OCI-LY7 (cell line): ENCODE results near the gene DDX5. TPM values are rescaled to one million over a fixed set of nuclear protein-coding genes. Genes with fewer than 3 reads are reported as not detected.

ENCODE experiments used
- BruUV-seq: library from RNA; stranded (reverse); fragments of 400-500 nt; replicated peaks from 2 replicates; lab custom pipeline; 2021; lab: Mats Ljungman, UMichigan
- CTCF ChIA-PET: fragments of 300-600 bp; sonication (Branson Sonifier 250); formaldehyde crosslinking; loops from one replicate; lab custom pipeline; 2022; ENCODE audit warnings: antibody characterized with exemption; ENCODE audit not compliant: unreplicated experiment; lab: Charles Lee
- POLR2A ChIA-PET: fragments of 300-600 bp; sonication (Branson Sonifier 250); formaldehyde crosslinking; loops from one replicate; lab custom pipeline; 2022; ENCODE audit warnings: antibody characterized with exemption; lab: Charles Lee
- DNase-seq: peaks from one replicate; pipeline ENCODE4 v3.0.0-alpha.2; 2015; ENCODE audit warnings: low spot score
- H2AFZ ChIP-seq: fragments of 200-600 bp; sonication (generic), shearing (Covaris generic); 2 replicates; pipeline ENCODE4 v1.6.1; 2014; ENCODE audit warnings: mild to moderate bottlenecking, antibody characterized with exemption, low read length, moderate library complexity
- H3K27ac ChIP-seq: fragments of 200-600 bp; sonication (generic); 2 replicates; pipeline ENCODE4 v1.5.1; 2014; ENCODE audit warnings: mixed run types, low read depth, mild to moderate bottlenecking, moderate library complexity, low read length, inconsistent platforms; ENCODE audit not compliant: poor library complexity, severe bottlenecking
- H3K36me3 ChIP-seq: fragments of 200-600 bp; sonication (generic); 2 replicates; pipeline ENCODE4 v1.6.1; 2014; ENCODE audit warnings: mild to moderate bottlenecking, antibody characterized with exemption, low read length, moderate library complexity, mixed read lengths; ENCODE audit not compliant: insufficient read depth
- H3K4me1 ChIP-seq: fragments of 200-600 bp; sonication (generic); 2 replicates; pipeline ENCODE4 v1.5.1; 2014; ENCODE audit warnings: mild to moderate bottlenecking, low read length; ENCODE audit not compliant: insufficient read depth, poor library complexity, severe bottlenecking
- H3K4me2 ChIP-seq: fragments of 200-600 bp; sonication (generic); 2 replicates; pipeline ENCODE4 v1.6.1; 2014; ENCODE audit warnings: mild to moderate bottlenecking, low read length
- H3K4me3 ChIP-seq: fragments of 200-600 bp; sonication (generic); 2 replicates; pipeline ENCODE4 v1.5.1; 2014; ENCODE audit warnings: mild to moderate bottlenecking, low read depth, low read length; ENCODE audit not compliant: poor library complexity, severe bottlenecking
- H3K79me2 ChIP-seq: fragments of 200-600 bp; sonication (generic); 2 replicates; pipeline ENCODE4 v1.6.1; 2016; ENCODE audit warnings: low read depth, mild to moderate bottlenecking, low read length, moderate library complexity, mixed read lengths; ENCODE audit not compliant: insufficient read depth
- H3K9me2 ChIP-seq: fragments of 200-600 bp; sonication (generic); 2 replicates; pipeline ENCODE4 v1.6.1; 2016; ENCODE audit warnings: mild to moderate bottlenecking, low read length, mixed read lengths; ENCODE audit not compliant: insufficient read depth
- H3K9me3 ChIP-seq: fragments of 200-600 bp; sonication (generic); 2 replicates; pipeline ENCODE4 v1.6.1; 2014; ENCODE audit warnings: mild to moderate bottlenecking, mixed run types, low read length, mixed read lengths
- H4K20me1 ChIP-seq: fragments of 200-600 bp; sonication (generic); 2 replicates; pipeline ENCODE4 v1.6.1; 2014; ENCODE audit warnings: mild to moderate bottlenecking, antibody characterized with exemption, low read length, moderate library complexity, mixed read lengths; ENCODE audit not compliant: insufficient read depth
- EZH2phosphoT487 ChIP-seq: fragments of 200-600 bp; sonication (generic); IDR thresholded peaks from 2 replicates; pipeline ENCODE4 v1.6.1; 2018; ENCODE audit warnings: low read depth, borderline replicate concordance, mild to moderate bottlenecking, mixed run types, antibody characterized with exemption, low read length, moderate library complexity, mixed read lengths
- intact Hi-C: fragments of 100-400 bp; cut with micrococcal nuclease; formaldehyde crosslinking; loops from one replicate; pipeline ENCODE4 v1.10.0; 2022; ENCODE audit not compliant: unreplicated experiment
- total RNA-seq, 2 experiments: library from RNA; depleted of rRNA in 1 of 2; stranded (reverse); fragments of >200 nt in 1 of 2; shearing (Covaris generic) in 1 of 2; gene quantifications; 2 replicates each; pipeline ENCODE4 v1.2.3, GENCODE V29; 2014 to 2022
- TF ChIP-seq, protein P1 (sequence below): fragments of 200-600 bp; sonication (generic); conservative IDR thresholded peaks from 2 replicates; pipeline ENCODE4 v1.5.1; 2014; ENCODE audit warnings: mild to moderate bottlenecking, antibody characterized with exemption, low read length, moderate library complexity, mixed read lengths

DDX5 gene
- total RNA-seq, 2 experiments from 2014 or later = 362 to 815 TPM

DNA sequence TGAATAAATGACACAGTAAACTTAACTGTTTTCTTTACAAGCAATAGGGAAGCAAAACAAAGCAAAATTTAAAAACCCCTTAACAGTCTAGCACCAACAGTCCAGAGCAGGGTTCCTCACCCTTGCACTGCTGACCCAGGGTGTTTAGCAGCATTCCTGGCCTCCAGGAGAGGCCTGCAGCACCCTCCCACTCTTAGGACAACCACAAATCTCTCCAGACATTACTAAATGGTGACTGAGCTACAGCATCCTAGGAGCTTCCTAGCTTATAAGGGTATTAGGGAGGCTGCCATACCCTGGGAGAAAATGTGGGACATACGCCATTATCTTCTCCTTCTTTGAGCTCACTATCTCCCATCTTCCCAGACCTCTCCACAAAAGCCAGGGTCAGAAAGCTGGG lies 25.1 kb downstream of the DDX5 start:
- Histone ChIP-seq H3K36me3 (peaks cover 93% of the 10 kb centered on the region), H3K27ac (no peak overlapping the region), H3K4me2 (no peak overlapping the region), H3K4me3 (no peak overlapping the region), H3K9me2 (no peaks in the 10 kb centered on the region), H3K79me2 (no peaks in the 10 kb centered on the region), H4K20me1 (no peaks in the 10 kb centered on the region), H3K4me1 (no peaks in the 10 kb centered on the region), H2AFZ (no peak overlapping the region), H3K9me3 (no peaks in the 10 kb centered on the region)
- TF ChIP-seq, protein P1, sequence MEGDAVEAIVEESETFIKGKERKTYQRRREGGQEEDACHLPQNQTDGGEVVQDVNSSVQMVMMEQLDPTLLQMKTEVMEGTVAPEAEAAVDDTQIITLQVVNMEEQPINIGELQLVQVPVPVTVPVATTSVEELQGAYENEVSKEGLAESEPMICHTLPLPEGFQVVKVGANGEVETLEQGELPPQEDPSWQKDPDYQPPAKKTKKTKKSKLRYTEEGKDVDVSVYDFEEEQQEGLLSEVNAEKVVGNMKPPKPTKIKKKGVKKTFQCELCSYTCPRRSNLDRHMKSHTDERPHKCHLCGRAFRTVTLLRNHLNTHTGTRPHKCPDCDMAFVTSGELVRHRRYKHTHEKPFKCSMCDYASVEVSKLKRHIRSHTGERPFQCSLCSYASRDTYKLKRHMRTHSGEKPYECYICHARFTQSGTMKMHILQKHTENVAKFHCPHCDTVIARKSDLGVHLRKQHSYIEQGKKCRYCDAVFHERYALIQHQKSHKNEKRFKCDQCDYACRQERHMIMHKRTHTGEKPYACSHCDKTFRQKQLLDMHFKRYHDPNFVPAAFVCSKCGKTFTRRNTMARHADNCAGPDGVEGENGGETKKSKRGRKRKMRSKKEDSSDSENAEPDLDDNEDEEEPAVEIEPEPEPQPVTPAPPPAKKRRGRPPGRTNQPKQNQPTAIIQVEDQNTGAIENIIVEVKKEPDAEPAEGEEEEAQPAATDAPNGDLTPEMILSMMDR = no peak
- no peak for TF ChIP-seq EZH2phosphoT487
- DNase-seq = no peak
- intact Hi-C loops = no loop called here
- ChIA-PET POLR2A (interaction anchor here (1.1 kb wide), 1 partner anchor 69 kb away, joined by 3 read pairs; no protein-coding TSS in a partner anchor), CTCF (no interaction called here)
- BruUV-seq = no TSS peak

DNA sequence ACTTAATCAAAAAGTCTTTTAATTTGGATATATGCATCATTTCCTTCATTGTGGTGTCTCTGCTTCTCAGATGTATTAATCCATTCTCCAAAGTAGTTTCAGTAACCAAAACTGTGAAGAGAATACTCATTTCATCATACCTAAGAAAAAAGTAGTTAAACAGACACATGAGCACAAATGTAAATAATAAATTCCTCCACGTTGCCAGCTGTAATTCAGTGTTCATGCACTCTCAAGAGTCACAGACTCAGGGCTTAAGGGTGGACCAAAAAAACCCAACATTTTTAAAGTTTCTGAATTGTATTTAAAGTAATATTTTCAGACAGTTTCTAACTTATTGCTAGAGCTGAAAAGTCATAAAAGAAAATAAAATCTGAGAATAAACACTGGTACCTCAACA lies 28.2 kb downstream of the DDX5 start:
- Histone ChIP-seq H4K20me1 (no peaks in the 10 kb centered on the region), H3K4me2 (no peak overlapping the region), H3K4me1 (peaks cover 6% of the 10 kb centered on the region), H3K9me2 (no peaks in the 10 kb centered on the region), H3K27ac (no peak overlapping the region), H3K9me3 (no peaks in the 10 kb centered on the region), H3K79me2 (no peaks in the 10 kb centered on the region), H2AFZ (no peak overlapping the region), H3K36me3 (peaks cover 88% of the 10 kb centered on the region), H3K4me3 (no peak overlapping the region)
- intact Hi-C loops = no loop called here
- DNase-seq = no peak
- no TSS peak for BruUV-seq
- TF ChIP-seq EZH2phosphoT487 = no peak
- TF ChIP-seq, protein P1 = no peak
- ChIA-PET POLR2A (interaction anchor here (1.0 to 1.2 kb wide), 2 partner anchors 15 to 59 kb away, joined by 3 to 4 read pairs; no protein-coding TSS in a partner anchor), CTCF (no interaction called here)

DNA sequence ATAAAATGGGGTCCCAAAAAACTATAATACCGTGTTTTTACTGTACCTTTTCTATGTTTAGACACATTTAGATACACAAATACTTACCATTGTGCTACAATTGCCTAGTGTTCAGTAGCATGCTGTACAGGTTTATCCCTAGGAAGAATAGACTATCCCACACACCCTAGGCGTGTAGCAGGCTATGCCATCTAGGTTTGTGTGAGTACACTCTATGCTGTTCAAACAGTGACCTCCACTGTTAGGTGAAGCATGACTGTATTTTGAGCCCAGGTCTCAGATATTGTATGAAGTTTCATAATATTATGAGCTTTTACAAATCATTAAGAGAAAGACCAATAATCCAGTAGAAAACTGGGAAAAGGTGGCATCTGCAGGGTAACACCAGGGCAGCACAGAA lies 33.5 kb downstream of the DDX5 start:
- POLR2A ChIA-PET = interaction anchor here (0.5 kb wide), 2 partner anchors 308 to 627 kb away, joined by 3 to 4 read pairs; no protein-coding TSS in a partner anchor

More for the DNA sequence above, 33.5 kb downstream of the DDX5 start:
- intact Hi-C loops = no loop called here
- no peaks in the 10 kb centered on the region for H4K20me1 ChIP-seq
- no peak for DNase-seq
- no peak overlapping the region for H3K4me2 ChIP-seq
- TF ChIP-seq EZH2phosphoT487 = no peak
- TF ChIP-seq, protein P1 = no peak
- H3K27ac ChIP-seq = no peak overlapping the region
- H3K36me3 ChIP-seq = peaks cover 90% of the 10 kb centered on the region
- H3K4me3 ChIP-seq = no peak overlapping the region
- no peak overlapping the region for H2AFZ ChIP-seq
- no peaks in the 10 kb centered on the region for H3K9me3 ChIP-seq
- CTCF ChIA-PET = no interaction called here
- TSS peak; percentile 48 for BruUV-seq
- no peaks in the 10 kb centered on the region for H3K9me2 ChIP-seq
- H3K4me1 ChIP-seq = peaks cover 6% of the 10 kb centered on the region
- no peaks in the 10 kb centered on the region for H3K79me2 ChIP-seq
